Hematopoietic multipotent progenitor cell treated with erythropoietin and hydrocortisone succinate and interleukin-3 and kit ligand, for 8 days (in vitro differentiated cells): ENCODE data around the gene PDSS2.
A peak's percentile ranks its signal among the peaks of the same experiment; 100 is the strongest.

Experiments used
- DNase-seq: peaks from one replicate; pipeline ENCODE4 v3.0.0-alpha.2; 2015

The PDSS2 gene

GRCh38 chr6:107259951-107260350 lies 199.4 kb downstream of the PDSS2 start:
- no peak for DNase-seq

- no peak for DNase-seq
Measured at GRCh38 chr6:107248147-107248546, 211.2 kb downstream of the PDSS2 start.

GRCh38 chr6:107246972-107247615 lies 212.3 kb downstream of the PDSS2 start:
- DNase-seq: no peak

GRCh38 chr6:107246249-107246971 lies 213.0 kb downstream of the PDSS2 start:
- no peak for DNase-seq

- no peak for DNase-seq
Measured at GRCh38 chr6:107244742-107245480, 214.5 kb downstream of the PDSS2 start.

DNA sequence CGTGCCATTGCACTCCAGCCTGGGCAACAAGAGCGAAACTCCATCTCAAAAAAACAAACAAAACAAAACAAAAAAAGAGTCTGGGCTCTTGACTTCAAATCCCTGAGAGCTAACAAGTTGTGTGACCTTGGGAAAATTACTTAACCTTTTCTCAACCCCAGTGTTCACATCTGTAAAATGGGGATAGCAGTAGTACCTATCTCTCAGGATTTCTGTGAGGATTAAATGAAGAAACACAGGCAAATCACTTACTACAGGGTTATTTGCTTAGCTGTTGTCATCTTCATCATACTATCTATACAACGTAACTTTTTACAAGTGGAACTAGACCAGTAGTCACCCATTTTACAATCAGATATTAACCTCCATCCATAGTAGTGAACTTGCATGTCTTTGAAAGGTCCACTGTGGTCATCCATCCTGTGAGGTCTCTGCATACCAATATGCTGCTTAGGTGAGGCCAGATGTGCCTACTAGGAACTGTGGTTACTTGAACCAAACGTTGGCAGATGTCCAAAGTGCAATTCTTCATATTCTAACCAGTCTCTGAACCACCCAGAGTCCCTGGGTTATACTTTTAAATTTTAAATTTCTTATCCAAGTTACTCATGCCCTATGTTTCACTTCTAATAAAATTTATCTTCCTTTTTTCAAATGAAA lies 215.2 kb downstream of the PDSS2 start:
- DNase-seq: peak; percentile 19

- DNase-seq: no peak
Measured at GRCh38 chr6:107243471-107243870, 215.9 kb downstream of the PDSS2 start.

DNA sequence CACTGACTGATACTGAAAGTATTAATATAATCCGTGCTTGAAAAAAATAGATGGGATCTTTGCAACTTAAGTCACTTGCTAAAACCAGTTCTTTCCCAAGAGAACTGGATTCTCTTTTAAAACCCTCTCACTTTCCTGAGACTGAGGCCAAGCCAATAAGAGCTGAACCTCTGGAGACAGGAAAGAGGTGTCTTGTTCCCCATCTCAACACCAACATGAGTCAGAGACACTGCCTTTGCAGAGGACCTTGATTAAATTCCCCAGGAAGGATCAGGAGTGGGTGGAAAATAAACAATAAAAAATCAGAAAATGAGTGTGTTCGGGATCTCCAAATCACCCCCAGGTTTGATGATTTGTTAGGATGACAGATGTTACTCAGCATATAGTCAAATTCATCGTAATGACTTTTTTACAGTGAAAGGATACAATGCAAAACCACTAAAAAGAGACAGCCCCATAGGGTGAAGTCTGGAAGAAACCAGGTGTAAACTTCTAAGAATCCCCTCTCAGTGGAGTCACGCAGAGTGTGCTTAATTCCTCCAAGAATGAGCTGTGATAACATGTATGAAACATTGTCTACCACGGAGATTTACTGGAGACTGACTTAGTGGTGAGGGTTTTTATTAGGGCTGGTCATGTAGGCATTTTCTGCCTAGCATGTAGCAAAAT lies 221.2 kb downstream of the PDSS2 start:
- no peak for DNase-seq

DNA sequence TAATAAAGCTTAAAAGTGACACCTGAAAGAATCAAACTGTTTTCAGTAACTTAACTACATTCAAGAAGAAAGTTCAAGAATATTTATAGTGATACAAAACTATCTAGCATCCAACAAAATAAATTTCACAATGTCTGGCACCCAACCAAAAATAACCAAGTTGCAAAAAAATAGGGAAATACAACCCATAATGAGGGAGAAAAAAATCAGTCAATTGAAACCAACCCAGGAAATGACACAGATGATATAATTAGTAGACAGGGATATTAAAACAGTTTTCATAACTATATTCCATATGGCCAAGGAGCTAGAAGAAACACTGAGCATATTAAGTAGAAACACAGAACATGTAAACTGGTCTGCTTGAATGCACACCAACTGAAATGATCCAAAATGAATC lies 223.9 kb downstream of the PDSS2 start:
- no peak for DNase-seq

GRCh38 chr6:107235007-107235406 lies 224.4 kb downstream of the PDSS2 start:
- no peak for DNase-seq

GRCh38 chr6:107231243-107231642 lies 228.1 kb downstream of the PDSS2 start:
- DNase-seq: no peak

DNA sequence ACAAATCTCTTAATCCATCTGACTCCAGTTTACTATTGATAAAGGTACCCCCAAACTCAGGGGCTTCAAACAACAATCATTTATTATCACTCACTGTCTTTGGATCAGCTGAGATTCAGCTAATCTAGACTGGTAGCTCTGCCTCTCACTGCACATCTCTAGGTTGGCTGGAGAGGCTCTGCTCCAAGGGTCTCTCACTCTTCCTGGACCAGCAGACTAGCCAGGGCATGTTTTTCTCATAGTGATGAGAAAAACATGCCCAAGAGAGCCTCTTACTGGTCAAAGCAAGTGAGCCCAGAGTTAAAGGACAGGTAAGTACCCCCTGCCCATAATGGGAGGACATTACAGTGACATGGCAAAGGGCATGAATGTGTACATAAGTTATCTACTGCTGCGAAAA lies 228.9 kb downstream of the PDSS2 start:
- DNase-seq: no peak

GRCh38 chr6:107230024-107230423 lies 229.3 kb downstream of the PDSS2 start:
- DNase-seq: no peak

- DNase-seq: no peak
Measured at GRCh38 chr6:107228754-107229153, 230.6 kb downstream of the PDSS2 start.

DNA sequence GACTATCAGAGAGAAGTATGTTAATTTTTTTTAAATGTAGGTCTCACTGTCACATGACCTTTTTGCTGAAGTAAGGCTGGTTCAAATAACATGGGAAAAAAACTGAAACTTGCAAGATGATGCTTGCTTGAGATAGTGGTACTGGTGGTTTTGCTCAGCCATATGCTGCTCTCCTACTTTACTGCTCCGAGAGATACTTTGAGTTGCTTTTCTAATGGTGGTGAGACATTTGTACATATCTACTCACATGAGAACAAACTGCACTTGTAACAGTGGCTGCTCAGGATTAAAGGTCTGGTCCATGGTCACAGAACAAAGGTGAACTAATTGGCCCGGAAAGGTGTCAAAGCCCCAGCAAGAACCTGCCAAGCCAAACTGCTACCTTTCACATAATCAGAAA lies 237.8 kb downstream of the PDSS2 start:
- no peak for DNase-seq

GRCh38 chr6:107219851-107220250 lies 239.5 kb downstream of the PDSS2 start:
- DNase-seq: no peak

GRCh38 chr6:107218142-107218541 lies 241.2 kb downstream of the PDSS2 start:
- no peak for DNase-seq

DNA sequence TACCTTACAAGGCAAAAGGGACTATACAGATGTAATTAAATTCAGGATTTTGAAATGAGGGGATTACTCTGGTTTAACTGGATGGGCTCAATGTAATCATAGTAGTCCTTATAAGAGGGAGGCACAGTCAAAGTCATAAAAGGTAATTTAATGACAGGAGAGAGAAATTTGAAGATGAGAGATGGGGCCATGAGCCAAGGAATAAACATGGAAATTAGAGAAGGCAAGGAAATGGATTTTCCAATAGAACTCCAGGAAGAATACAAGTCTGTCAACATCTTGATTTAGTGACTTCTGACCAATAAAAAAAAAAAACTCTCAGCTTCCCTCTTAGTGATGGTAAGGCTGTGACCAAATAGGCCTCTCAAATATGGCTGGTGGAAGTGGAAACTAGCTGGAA lies 242.1 kb downstream of the PDSS2 start:
- DNase-seq: no peak

DNA sequence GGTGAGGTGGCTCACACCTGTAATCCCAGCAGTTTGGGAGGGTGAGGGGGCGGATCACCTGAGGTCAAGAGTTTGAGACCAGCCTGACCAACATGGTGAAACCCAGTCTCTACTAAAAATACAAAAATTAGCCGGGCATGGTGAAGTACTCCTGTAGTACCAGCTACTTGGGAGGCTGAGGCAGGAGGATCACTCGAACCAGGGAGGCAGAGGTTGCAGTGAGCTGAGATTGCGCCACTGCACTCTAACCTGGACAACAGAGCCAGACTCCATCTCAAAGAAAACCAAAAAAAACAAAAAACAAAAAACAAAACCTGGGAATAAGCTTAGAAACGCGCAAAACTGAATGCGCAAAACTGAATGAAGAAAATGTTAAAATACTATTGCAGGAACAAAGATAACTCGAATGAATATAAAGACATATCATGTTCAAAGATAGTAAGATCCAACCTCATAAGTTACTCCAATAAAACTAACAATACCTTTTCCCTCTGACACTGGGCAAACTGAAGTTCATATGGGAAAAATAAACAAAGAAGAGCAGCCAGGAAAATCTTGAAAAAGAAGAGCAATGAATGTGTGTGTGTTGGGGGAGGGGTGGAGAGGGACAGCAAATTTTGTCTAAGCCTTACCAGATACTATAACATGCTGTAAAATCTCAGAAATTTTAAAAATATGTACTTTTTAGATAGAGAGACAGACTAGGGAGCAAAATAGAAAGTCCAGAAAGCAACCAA lies 243.0 kb downstream of the PDSS2 start:
- DNase-seq: no peak

GRCh38 chr6:107215334-107215733 lies 244.0 kb downstream of the PDSS2 start:
- no peak for DNase-seq

DNA sequence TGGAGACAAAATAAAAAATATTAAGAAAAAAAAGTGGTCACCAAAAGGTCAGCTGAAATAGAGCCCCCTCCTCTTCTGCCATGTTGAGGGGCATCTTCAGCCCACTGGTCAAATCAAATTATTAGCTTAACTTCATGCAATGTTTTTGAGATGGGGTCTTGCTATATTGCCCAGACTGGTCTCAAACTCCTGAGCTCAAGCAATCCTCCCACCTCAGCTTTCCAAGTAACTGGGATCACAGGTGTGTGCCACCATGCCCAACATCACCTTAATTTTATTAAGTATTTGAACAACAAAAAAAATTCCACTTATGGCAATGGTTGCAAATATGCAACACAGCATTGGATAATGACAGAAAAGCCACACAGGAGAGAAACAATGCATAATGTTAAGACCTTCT lies 244.7 kb downstream of the PDSS2 start:
- DNase-seq: no peak
